DMS53 treated with DMSO at 0.1 percent for 48 hours (cell line): ENCODE data around the gene TMEM129.
"Not testable (repeated sequence)": the region's sequence is repeated elsewhere in the genome, so short reads cannot be mapped to it uniquely, and the experiment has no call there.

Source experiments
- DNase-seq: peaks from one replicate; lab custom pipeline; 2025; ENCODE audit not compliant: unreplicated experiment; lab: John Stamatoyannopoulos, UW

Gene TMEM129

GRCh38 chr4:1701671-1702070 lies 19.5 kb downstream of the TMEM129 start:
- not testable (repeated sequence) for DNase-seq

- DNase-seq, result no peak
Measured at GRCh38 chr4:1695913-1696312, 25.2 kb downstream of the TMEM129 start.

GRCh38 chr4:1693131-1693896 lies 27.8 kb downstream of the TMEM129 start:
- DNase-seq, result peak; percentile 94

DNA sequence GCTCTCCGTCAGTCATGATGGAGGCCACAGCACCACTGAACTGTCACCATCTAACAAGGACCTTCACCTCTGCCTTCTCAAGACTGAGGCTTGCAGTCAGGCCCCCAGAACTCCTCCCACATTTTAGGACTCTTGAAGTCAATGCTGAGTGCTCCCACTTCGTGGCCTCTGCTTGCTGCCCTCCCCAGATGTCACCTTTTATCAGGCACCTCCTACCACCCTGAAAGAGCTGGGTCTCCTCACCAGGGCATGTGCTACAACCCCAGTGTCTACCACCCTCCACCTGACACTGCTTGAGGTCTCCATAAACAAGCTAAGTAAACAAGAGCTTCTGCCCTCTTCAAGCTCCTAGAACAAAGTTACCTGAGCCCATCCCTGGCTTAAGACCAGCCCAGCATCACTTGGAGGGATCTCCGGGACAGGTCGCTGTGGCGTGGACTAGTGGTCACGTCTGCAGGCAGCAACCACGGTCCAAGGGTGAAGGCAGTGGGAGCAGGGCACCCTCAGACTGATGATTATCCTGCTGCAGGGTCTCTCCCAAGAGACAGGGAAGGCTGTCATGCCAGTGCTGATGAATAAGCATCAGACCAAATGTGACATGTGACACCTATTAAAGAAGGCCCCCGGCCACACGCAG lies 29.3 kb downstream of the TMEM129 start:
- DNase-seq, result no peak

- DNase-seq, result no peak
Measured at GRCh38 chr4:1690698-1691097, 30.4 kb downstream of the TMEM129 start.

- no peak for DNase-seq
Measured at GRCh38 chr4:1686440-1687036, 34.6 kb downstream of the TMEM129 start.

- DNase-seq, result no peak
Measured at GRCh38 chr4:1685235-1686150, 35.6 kb downstream of the TMEM129 start.

DNA sequence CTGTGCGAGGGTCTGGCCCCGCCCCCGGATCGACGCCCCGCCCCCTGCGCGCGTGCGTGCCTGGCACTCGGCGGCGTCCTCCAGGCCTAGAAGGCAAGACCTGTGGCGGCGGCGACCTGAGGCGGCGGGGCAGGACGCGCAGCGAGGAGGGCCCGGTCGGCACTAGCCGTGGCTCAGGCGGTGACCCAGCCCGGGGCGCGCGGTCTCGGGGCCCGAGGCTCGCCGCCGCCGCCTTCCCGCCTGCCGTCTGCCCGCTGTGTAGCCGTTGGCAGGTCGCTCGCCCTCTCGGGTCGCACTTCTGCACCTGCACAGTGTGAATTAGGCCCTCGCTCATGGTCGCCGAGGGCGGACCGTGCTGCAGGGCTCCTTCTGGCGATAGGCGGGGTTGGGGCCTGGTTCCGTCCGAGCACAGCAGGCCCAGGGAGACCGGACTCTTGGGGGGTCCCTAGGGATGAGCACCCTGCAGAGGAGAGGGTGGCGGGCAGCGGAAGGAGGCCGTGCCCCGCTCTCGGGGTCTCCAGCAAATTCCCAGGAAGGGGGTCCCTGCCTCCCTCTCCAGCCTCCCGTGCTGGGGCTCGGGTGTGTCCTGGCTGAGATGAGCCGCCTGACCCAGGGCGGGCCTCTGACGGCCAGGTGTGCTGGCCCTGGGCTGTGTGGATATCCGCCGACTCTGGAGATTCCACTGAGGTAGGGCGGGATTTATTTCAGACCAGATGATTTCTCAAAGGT lies 36.5 kb downstream of the TMEM129 start:
- DNase-seq, result peak; percentile 73

DNA sequence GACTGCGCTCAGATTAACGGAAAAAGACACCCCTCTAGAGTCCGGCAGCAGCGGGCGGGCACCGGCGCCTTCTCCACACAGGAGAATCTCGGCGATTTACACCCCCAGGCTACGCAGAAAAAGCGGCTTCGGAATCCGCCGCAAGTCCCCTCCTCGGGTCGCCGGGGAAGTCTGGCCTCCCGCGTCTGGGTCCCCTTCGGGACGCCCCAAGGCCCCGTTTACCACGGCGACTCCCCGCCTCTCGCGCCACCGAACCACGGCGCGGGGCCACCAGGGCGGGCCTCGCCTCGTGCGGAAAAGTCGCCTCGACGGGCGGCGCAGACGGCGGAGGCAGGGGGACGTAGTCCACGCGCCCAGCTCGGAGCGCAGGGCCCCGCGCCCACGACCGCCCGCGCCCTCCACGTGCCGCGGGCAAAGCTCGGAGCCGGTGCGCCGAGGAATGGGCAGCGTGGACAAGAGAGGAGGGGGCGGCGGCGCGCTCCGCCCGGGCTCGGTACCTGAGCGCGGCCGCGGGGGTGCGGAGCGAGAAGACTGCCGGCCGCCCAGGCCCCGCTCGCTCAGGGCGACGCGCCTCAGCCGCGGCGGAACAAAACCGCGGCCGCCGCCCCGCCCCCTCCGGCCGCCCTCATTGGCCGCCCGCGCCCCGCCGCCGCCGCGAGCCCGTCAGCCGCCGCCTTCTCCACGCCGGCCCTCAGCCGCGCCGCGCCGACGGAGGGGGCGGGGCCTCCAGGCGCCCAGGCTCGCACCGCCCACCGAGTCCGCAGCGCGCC lies 37.2 kb downstream of the TMEM129 start, which contains the start of gene FAM53A:
TSS of gene FAM53A (minus strand) at position 578 of the 770 bp plus-strand sequence. CDS start 15,572 bp downstream, outside the sequence.
- DNase-seq, result peak; percentile 83

DNA sequence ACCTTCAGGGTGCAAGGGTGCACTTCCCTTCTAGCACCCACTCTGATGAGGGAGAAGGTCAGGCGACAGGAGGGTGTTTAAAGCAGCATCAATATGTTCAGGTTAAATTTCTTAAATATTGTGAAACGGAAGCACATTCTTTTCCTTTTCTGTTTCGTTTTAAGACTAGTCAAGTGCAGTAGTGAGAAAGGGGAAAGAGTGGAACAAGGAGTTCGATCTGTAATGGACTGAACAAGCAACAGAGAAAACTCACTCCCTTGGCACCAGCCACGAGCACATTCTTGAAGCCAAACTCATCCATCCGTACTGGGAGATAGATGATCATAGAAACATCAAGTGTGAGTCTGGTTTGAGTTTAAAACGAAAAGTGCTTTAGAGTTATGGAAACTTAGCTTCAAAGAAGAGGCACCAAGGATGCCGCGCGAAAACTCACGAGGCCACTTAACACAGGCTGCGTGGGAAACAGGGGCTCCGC lies 37.8 kb downstream of the TMEM129 start:
- DNase-seq, result peak; percentile 31

- DNase-seq, result no peak
Measured at GRCh38 chr4:1682860-1683259, 38.3 kb downstream of the TMEM129 start.

GRCh38 chr4:1678244-1678643 lies 42.9 kb downstream of the TMEM129 start:
- no peak for DNase-seq

- DNase-seq, result no peak
Measured at GRCh38 chr4:1676605-1677525, 44.3 kb downstream of the TMEM129 start.

DNA sequence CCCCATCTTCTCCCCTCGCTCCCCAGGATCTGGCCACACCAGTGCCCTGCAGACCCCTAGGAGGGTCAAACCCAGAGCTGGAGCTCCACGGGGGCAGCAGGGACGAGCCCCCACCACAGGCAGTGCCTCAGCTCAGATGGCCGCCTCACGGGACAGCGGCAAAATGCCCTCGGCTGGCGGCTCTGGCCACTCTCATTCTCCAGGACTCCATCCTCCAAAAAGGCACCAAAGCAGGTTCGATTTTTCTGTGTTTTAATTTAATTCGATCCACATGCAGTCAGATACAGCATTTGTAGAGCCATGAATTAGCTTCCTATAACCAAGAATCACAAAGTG lies 45.4 kb downstream of the TMEM129 start:
- no peak for DNase-seq

- no peak for DNase-seq
Measured at GRCh38 chr4:1675136-1675801, 45.9 kb downstream of the TMEM129 start.

DNA sequence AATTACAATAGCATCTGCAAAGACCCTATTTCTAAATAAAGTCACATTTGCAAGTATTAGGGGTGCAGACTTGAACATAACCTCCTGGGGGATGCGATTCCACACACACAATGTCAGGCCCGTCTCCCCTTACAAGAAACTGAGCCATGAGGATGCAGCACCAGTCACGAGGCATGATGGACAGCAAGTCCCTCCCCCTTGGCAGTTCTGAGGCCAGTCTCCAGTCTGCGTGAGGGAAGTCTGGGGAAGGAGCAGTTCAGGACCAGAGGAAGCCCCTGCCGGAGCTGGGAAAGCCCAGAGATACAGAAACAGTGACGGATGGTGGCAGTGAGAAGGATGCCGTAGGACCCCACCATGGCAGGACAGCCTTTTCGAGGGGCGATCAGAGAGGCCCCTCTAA lies 46.4 kb downstream of the TMEM129 start:
- no peak for DNase-seq

DNA sequence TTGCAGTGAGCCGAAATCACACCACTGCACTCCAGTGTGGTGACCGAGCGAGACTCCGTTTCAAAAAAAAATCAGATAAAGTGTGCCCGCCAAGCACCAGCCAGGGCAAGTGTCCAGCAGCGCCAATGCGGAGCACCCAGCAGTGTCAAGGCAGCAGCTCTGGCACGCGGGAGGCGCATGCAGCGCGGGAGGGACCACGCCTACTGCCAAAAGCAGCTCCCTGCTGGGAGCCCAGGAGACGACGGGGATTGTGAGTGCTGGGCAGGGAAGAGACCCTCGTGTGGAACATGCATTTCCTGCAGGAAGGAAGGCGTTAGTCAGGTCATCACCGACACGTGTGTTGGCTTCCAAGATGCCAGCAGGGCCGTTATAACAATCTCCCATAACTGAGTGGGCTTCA lies 47.5 kb downstream of the TMEM129 start:
- DNase-seq, result no peak

DNA sequence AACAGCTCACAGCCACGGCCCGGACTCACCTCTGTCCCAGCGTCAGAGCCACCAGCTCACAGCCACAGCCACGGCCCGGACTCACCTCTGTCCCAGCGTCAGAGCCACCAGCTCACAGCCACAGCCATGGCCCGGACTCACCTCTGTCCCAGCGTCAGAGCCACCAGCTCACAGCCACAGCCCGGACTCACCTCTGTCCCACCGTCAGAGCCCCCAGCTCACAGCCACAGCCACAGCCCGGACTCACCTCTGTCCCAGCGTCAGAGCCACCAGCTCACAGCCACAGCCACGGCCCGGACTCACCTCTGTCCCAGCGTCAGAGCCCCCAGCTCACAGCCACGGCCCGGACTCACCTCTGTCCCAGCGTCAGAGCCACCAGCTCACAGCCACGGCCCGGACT lies 50.1 kb downstream of the TMEM129 start:
- DNase-seq, result not testable (repeated sequence)
